HG03045 (cell line): Measurements from ENCODE around the gene PRKAG2.
"Not testable (repeated sequence)": the region's sequence is repeated elsewhere in the genome, so short reads cannot be mapped to it uniquely, and the experiment has no call there.

Source experiments
- ATAC-seq: cut with Tn5 transposase; IDR thresholded peaks from one replicate; pipeline ENCODE4 v1.9.1; 2021; ENCODE audit warnings: mild to moderate bottlenecking, moderate library complexity; ENCODE audit not compliant: unreplicated experiment

Gene PRKAG2

GRCh38 chr7:151790830-151791620 is 85.9 kb downstream of the PRKAG2 start:
- ATAC-seq, result no peak

- no peak for ATAC-seq
Measured at GRCh38 chr7:151790095-151790829, 86.7 kb downstream of the PRKAG2 start.

GRCh38 chr7:151789380-151789947 is 87.5 kb downstream of the PRKAG2 start:
- ATAC-seq, result no peak

- ATAC-seq, result no peak
Measured at GRCh38 chr7:151787348-151787747, 89.6 kb downstream of the PRKAG2 start.

- no peak for ATAC-seq
Measured at GRCh38 chr7:151786936-151787335, 90.0 kb downstream of the PRKAG2 start.

- ATAC-seq, result no peak
Measured at GRCh38 chr7:151786241-151786640, 90.7 kb downstream of the PRKAG2 start.

- no peak for ATAC-seq
Measured at GRCh38 chr7:151785681-151785965, 91.3 kb downstream of the PRKAG2 start.

- ATAC-seq, result no peak
Measured at GRCh38 chr7:151784853-151785680, 91.8 kb downstream of the PRKAG2 start.

GRCh38 chr7:151783958-151784575 is 92.8 kb downstream of the PRKAG2 start:
- no peak for ATAC-seq

- peak; percentile 81 for ATAC-seq
Measured at GRCh38 chr7:151782598-151783448, 94.1 kb downstream of the PRKAG2 start.

- not testable (repeated sequence) for ATAC-seq
Measured at GRCh38 chr7:151782256-151782597, 94.7 kb downstream of the PRKAG2 start.

GRCh38 chr7:151781161-151781845 is 95.6 kb downstream of the PRKAG2 start:
- ATAC-seq, result no peak

GRCh38 chr7:151780631-151781030 is 96.3 kb downstream of the PRKAG2 start:
- ATAC-seq, result no peak

GRCh38 chr7:151779678-151780077 is 97.2 kb downstream of the PRKAG2 start:
- ATAC-seq, result no peak

GRCh38 chr7:151779255-151779654 is 97.7 kb downstream of the PRKAG2 start:
- ATAC-seq, result no peak

GRCh38 chr7:151777908-151778670 is 98.8 kb downstream of the PRKAG2 start:
- ATAC-seq, result no peak

- ATAC-seq, result no peak
Measured at GRCh38 chr7:151777495-151777880, 99.4 kb downstream of the PRKAG2 start.

- ATAC-seq, result no peak
Measured at GRCh38 chr7:151776876-151777494, 99.9 kb downstream of the PRKAG2 start.
